Left ventricle myocardium inferior (tissue), 1 donor: Measurements from ENCODE around the gene FBLN2. TPM values are rescaled to one million over a fixed set of nuclear protein-coding genes. Genes with fewer than 3 reads are reported as not detected.

ENCODE experiments used
- DNase-seq: peaks from one replicate; pipeline ENCODE4 v3.0.0-alpha.2; 2020
- H3K27ac ChIP-seq: fragments of 200-600 bp; replicated peaks from 2 replicates; pipeline ENCODE4 v1.8.0; 2021
- H3K27me3 ChIP-seq: fragments of 200-600 bp; 2 replicates; pipeline ENCODE4 v1.8.0; 2021; ENCODE audit warnings: low read depth
- H3K36me3 ChIP-seq: fragments of 200-600 bp; 2 replicates; pipeline ENCODE4 v1.8.0; 2021
- H3K4me1 ChIP-seq: fragments of 200-600 bp; 2 replicates; pipeline ENCODE4 v1.8.0; 2021
- H3K4me3 ChIP-seq: fragments of 200-600 bp; 2 replicates; pipeline ENCODE4 v1.8.0; 2021; ENCODE audit warnings: mild to moderate bottlenecking, moderate library complexity
- H3K9me3 ChIP-seq: fragments of 200-600 bp; replicated peaks from 2 replicates; pipeline ENCODE4 v1.8.0; 2021
- intact Hi-C: fragments of 100-400 bp; cut with micrococcal nuclease; formaldehyde crosslinking; loops from one replicate; pipeline ENCODE4 v1.11.0; 2022
- total RNA-seq: library from RNA; stranded (reverse); fragmentation: NEBNext Ultra II Directional; extraction: Animal tissue kit (Norgen Biotek cat#: 25700); gene quantifications from one replicate; pipeline ENCODE4 v1.2.1, GENCODE V29; 2021
- TF ChIP-seq, protein P1 (sequence below): fragments of 200-600 bp; IDR thresholded peaks from 2 replicates; pipeline ENCODE4 v1.8.0; 2021; ENCODE audit warnings: antibody characterized with exemption, mild to moderate bottlenecking, borderline replicate concordance
- donor health status: DM: no; HTN: yes; CAD: no; lungs with severe emphysema.

The FBLN2 gene
- total RNA-seq, 1 donor from 2014 or later, result 56.7 TPM

GRCh38 chr3:13634151-13634550 is 85.2 kb downstream of the FBLN2 start:
- peaks cover 1% of the 10 kb centered on the region for H3K36me3 ChIP-seq
- intact Hi-C loops, result no loop called here

DNA sequence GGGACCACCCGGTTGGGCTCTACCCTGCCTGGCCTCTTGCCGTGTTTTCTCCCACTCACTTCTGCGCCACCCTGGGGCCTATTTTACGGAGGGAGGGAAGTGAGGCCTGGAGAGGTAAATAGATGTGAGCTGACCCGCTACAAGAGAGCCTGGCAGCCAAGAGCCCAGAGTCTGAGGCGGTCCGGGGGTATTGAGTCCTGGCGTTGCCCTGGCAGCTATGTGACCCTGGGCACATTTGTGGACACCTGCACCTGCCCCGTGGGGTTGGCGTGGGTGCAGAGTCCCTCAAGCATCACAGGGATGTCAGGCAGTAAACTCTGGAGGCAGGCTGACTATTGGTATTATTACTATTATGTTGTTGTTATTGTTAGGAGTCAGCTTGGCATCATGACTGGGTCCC is 85.7 kb downstream of the FBLN2 start:
- no peaks in the 10 kb centered on the region for H3K9me3 ChIP-seq
- intact Hi-C loops, result no loop called here
- no peaks in the 10 kb centered on the region for H3K4me1 ChIP-seq
- H3K36me3 ChIP-seq, result no peaks in the 10 kb centered on the region
- no peak overlapping the region for H3K4me3 ChIP-seq
- peaks cover 29% of the 10 kb centered on the region for H3K27me3 ChIP-seq
- no peak for DNase-seq
- TF ChIP-seq, protein P1, sequence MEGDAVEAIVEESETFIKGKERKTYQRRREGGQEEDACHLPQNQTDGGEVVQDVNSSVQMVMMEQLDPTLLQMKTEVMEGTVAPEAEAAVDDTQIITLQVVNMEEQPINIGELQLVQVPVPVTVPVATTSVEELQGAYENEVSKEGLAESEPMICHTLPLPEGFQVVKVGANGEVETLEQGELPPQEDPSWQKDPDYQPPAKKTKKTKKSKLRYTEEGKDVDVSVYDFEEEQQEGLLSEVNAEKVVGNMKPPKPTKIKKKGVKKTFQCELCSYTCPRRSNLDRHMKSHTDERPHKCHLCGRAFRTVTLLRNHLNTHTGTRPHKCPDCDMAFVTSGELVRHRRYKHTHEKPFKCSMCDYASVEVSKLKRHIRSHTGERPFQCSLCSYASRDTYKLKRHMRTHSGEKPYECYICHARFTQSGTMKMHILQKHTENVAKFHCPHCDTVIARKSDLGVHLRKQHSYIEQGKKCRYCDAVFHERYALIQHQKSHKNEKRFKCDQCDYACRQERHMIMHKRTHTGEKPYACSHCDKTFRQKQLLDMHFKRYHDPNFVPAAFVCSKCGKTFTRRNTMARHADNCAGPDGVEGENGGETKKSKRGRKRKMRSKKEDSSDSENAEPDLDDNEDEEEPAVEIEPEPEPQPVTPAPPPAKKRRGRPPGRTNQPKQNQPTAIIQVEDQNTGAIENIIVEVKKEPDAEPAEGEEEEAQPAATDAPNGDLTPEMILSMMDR, result no peak
- no peak overlapping the region for H3K27ac ChIP-seq

More at GRCh38 chr3:13634151-13634550, 85.2 kb downstream of the FBLN2 start:
- DNase-seq, result no peak
- Histone ChIP-seq H3K27me3 (peaks cover 24% of the 10 kb centered on the region), H3K27ac (no peak overlapping the region), H3K9me3 (no peaks in the 10 kb centered on the region), H3K4me1 (no peaks in the 10 kb centered on the region), H3K4me3 (no peak overlapping the region)
- TF ChIP-seq, protein P1, result no peak

GRCh38 chr3:13636186-13636585 is 87.3 kb downstream of the FBLN2 start:
- Histone ChIP-seq H3K9me3 (no peaks in the 10 kb centered on the region), H3K27ac (no peak overlapping the region), H3K36me3 (no peaks in the 10 kb centered on the region), H3K27me3 (peaks cover 41% of the 10 kb centered on the region), H3K4me1 (no peaks in the 10 kb centered on the region), H3K4me3 (no peak overlapping the region)
- intact Hi-C loops, result no loop called here
- TF ChIP-seq, protein P1, result no peak
- DNase-seq, result no peak

DNA sequence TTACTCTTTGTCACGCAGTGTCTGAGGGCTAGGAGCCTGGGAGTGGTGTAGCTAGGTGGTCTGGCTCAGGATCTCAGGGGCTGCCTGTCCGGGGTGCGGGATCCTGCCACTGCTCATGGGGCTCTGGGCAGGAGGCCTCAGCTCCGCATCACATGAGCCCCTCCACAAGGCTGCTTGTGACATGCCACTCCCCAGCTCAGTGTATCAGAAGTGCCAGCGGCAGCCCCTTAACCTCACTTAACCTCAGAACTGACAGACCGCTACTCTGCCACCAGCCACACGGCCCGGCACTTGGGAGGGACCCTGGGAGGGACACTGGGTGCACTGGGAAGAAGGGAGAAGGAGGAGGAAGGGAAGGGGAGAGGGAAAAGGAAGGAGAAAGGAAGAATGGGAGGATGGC is 87.9 kb downstream of the FBLN2 start:
- Histone ChIP-seq H3K4me3 (no peak overlapping the region), H3K36me3 (no peaks in the 10 kb centered on the region), H3K9me3 (no peaks in the 10 kb centered on the region), H3K27me3 (peaks cover 45% of the 10 kb centered on the region), H3K4me1 (no peaks in the 10 kb centered on the region), H3K27ac (no peak overlapping the region)
- TF ChIP-seq, protein P1, result no peak
- intact Hi-C loops, result no loop called here
- DNase-seq, result no peak

- Histone ChIP-seq H3K9me3 (no peaks in the 10 kb centered on the region), H3K27ac (no peak overlapping the region), H3K27me3 (peaks cover 50% of the 10 kb centered on the region), H3K4me3 (no peak overlapping the region), H3K36me3 (no peaks in the 10 kb centered on the region), H3K4me1 (no peaks in the 10 kb centered on the region)
- no peak for DNase-seq
- intact Hi-C loops, result no loop called here
- TF ChIP-seq, protein P1, result no peak
Measured at GRCh38 chr3:13637311-13637891, 88.5 kb downstream of the FBLN2 start.
